Activated T-helper 2 cell treated with anti-CD3 and anti-CD28 coated beads, Interferon-gamma antibody, Interleukin-2, Interleukin-4, amounts not matched to agents 10 μg/mL and 5 μg/mL and 100 μg/mL, durations not matched to agents 14 hours and 24 hours and 36 hours (primary cell): Measurements from ENCODE around the gene MYCBPAP. TPM values are rescaled to one million over a fixed set of nuclear protein-coding genes. Genes with fewer than 3 reads are reported as not detected.
A peak's percentile ranks its signal among the peaks of the same experiment; 100 is the strongest.

Experiments
- DNase-seq: peaks from one replicate; pipeline ENCODE4 v3.0.0; 2021; ENCODE audit warnings: low spot score
- H3K27ac Mint-ChIP-seq: one replicate; pipeline ENCODE4 v1.8.0; 2021; ENCODE audit warnings: mixed read lengths
- H3K27me3 Mint-ChIP-seq: one replicate; pipeline ENCODE4 v1.8.0; 2021; ENCODE audit warnings: low read depth, mixed read lengths
- H3K36me3 Mint-ChIP-seq: one replicate; pipeline ENCODE4 v1.8.0; 2021; ENCODE audit warnings: low read depth, mixed read lengths
- H3K4me1 Mint-ChIP-seq: one replicate; pipeline ENCODE4 v1.8.0; 2021; ENCODE audit warnings: low read depth, mixed read lengths
- H3K4me3 Mint-ChIP-seq: one replicate; pipeline ENCODE4 v1.8.0; 2021; ENCODE audit warnings: low read depth, mild to moderate bottlenecking, moderate library complexity, mixed read lengths
- H3K9me3 Mint-ChIP-seq: one replicate; pipeline ENCODE4 v1.8.0; 2021; ENCODE audit warnings: mixed read lengths
- intact Hi-C: fragments of 100-400 bp; cut with micrococcal nuclease; formaldehyde crosslinking; loops from one replicate; pipeline ENCODE4 v1.15.1; 2023
- total RNA-seq: library from RNA; stranded (reverse); gene quantifications from 2 replicates; pipeline ENCODE4 v1.2.3, GENCODE V29; 2022

The MYCBPAP gene
- total RNA-seq, 1 donor from 2014 or later: 3.1 TPM

DNA sequence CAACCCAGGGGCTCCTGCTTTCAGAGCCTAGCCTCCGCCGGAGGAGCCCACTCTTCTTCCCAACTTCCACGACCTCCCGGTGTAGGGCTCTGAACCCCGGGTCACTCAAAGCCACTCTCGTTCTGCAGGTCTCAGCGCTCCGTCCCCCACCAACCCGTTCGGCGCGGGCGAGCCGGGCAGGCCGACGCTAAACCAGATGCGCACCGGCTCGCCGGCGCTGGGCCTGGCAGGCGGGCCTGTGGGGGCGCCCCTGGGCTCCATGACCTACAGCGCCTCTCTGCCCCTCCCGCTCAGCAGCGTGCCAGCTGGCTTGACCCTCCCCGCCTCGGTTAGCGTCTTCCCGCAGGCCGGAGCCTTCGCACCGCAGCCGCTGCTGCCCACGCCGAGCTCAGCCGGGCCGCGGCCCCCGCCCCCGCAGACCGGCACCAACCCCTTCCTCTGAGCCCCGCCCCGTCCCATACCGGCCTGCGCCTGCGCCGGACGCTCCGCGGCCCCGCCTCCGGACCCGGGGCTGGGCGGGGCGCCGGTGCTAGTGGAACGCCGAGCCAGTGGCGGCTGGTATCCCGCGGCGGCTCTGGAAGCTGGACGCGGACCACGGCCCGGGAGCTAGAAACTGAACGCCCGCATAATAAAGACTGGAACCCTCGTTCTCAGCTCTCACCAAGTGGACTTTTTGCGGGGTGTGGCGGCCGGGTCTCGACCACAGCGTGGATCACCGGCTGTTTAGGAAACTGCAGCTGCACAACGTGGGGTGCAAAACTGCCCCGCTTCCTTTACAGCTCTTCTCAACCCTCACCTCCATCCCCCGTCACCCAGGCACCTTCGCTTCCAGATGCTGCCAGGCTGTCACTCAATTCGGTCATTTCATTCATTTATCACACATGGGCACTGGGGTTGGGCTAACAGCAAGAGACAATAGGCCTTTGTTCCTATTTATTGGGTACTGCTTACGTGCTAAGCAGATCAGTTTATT lies 33.8 kb downstream of the MYCBPAP start:
- H3K4me1 Mint-ChIP-seq: peaks cover 12% of the 10 kb centered on the region
- H3K27ac Mint-ChIP-seq: peak overlapping the region; percentile 6
- intact Hi-C loops: loop anchor here (1.0 to 10.0 kb wide), 3 partner anchors 31 to 413 kb away; no protein-coding TSS in a partner anchor
- H3K4me3 Mint-ChIP-seq: peak overlapping the region; percentile 80
- no peaks in the 10 kb centered on the region for H3K9me3 Mint-ChIP-seq
- no peaks in the 10 kb centered on the region for H3K36me3 Mint-ChIP-seq
- peaks cover 18% of the 10 kb centered on the region for H3K27me3 Mint-ChIP-seq
- DNase-seq: peak; percentile 83

DNA sequence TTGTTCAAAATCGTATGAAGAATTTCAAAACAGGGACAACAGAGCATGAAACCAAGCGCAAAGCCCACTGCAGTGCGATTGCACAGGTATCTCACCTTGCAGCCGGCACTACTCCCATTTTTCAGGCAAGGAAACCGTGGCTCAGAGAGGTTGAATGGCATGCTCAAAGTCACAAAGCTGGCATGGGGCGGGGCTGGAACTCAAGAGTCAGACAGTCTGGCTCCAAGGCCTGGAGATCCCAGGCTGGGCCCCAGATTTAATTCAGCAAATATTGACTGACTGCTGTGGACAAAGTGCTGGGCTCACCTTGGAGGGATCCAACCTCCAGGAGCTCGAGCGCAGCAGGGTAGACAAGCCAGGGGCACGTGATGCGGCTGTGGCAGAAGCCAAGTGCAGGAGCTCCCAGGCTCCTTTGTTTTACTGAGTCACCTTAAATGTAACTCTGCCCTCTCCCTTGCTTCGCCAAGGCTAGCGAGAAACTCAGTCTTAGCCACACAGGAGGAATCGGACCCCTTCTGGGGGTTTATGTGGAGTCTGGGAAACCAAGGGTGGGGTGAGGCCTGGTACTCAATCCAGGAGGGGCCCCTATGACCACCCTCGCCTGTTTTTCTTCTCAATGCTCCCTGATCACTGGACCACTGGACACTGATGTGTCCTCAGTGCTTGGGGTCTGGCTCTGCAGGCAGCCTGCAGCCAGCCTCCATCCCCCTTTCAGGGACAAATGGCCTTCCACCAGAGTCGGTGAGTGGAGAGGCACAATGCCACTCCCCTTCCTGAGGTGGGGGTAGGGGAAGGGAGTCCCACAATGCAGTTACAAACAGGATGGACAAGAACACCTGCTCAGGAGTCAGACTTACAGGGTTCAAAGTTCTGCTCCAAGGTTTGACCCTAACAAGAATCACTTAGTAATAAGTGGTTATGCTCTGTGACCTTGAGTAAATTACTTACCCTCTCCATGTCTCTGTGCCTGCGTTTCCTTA lies 34.8 kb downstream of the MYCBPAP start:
- no peak for DNase-seq
- Mint-ChIP-seq H3K36me3 (no peaks in the 10 kb centered on the region), H3K4me3 (peak overlapping the region; percentile 73), H3K9me3 (no peaks in the 10 kb centered on the region), H3K27me3 (peaks cover 18% of the 10 kb centered on the region), H3K4me1 (peaks cover 14% of the 10 kb centered on the region), H3K27ac (no peak overlapping the region)
- intact Hi-C loops: loop anchor here (1.0 to 10.0 kb wide), 3 partner anchors 32 to 412 kb away; no protein-coding TSS in a partner anchor

DNA sequence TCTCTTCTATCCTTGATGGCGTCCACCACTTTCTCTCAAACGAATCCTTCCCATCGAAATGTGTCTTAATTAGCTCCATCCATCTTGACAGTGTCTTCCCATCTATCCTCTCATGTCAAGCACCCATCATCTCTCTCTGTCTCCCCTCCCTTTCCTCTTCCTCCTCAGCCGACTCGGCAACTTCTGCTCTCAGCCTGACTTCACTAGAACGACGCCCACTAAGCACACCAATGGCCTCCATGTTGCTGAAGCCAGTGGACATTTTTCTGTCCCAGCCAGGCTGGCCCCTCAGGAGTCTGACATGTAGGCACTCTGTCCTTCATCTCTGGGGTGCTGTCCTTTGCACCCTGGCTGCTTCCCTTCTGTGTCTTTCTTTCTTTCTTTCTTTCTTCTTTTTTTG lies 36.3 kb downstream of the MYCBPAP start:
- no peak overlapping the region for H3K27ac Mint-ChIP-seq
- intact Hi-C loops: loop anchor here (10.0 kb wide), 1 partner anchor 410 kb away; no protein-coding TSS in a partner anchor
- no peak for DNase-seq
- H3K4me1 Mint-ChIP-seq: peaks cover 14% of the 10 kb centered on the region
- H3K27me3 Mint-ChIP-seq: peaks cover 18% of the 10 kb centered on the region
- H3K4me3 Mint-ChIP-seq: no peak overlapping the region
- no peaks in the 10 kb centered on the region for H3K9me3 Mint-ChIP-seq
- no peaks in the 10 kb centered on the region for H3K36me3 Mint-ChIP-seq

DNA sequence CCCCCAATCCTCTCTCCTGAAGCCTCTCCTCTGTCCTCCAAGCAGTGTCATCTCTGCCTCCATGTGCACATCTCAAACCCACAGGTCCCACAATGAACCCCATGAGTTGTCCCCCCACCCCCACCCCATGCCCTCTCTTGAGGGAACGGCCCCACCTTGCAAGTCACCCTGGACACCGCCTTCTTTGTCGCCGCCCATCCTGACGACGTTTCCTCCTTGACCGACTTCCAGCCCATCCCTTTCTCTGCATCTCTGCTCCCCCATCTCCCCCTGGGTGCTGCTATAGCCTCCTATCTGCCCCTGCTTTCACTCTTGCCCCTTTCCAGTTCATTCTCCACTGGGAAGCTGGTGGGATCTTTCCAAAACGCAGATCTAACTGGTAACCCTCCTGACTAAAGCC lies 37.1 kb downstream of the MYCBPAP start:
- intact Hi-C loops: loop anchor here (5.0 to 10.0 kb wide), 2 partner anchors 162 to 409 kb away; partner anchors contain the start of gene ANKRD40
- DNase-seq: no peak
- Mint-ChIP-seq H3K4me1 (peaks cover 14% of the 10 kb centered on the region), H3K9me3 (no peaks in the 10 kb centered on the region), H3K27ac (no peak overlapping the region), H3K4me3 (no peak overlapping the region), H3K27me3 (peaks cover 18% of the 10 kb centered on the region), H3K36me3 (no peaks in the 10 kb centered on the region)

DNA sequence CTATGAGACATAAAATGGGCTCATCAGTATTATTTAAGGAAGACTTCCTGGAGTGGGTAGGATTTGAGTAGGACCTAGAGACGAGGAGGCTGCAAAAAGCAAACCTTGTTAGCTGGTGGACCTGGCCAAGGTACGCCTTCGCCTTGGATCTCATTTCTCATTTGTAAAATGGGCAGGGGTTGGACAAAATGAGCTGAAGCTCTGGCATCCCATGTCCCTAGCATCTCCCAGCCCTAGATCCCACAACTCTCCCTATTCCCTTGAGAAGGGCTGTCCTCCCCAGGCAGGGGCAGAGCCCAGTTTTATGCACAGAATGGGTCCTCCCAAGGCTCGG lies 38.4 kb downstream of the MYCBPAP start:
- intact Hi-C loops: loop anchor here (1.0 to 10.0 kb wide), 6 partner anchors 68 to 408 kb away; partner anchors contain the start of genes ANKRD40 and RSAD1
- DNase-seq: no peak
- Mint-ChIP-seq H3K36me3 (no peaks in the 10 kb centered on the region), H3K27ac (no peak overlapping the region), H3K4me1 (peaks cover 12% of the 10 kb centered on the region), H3K27me3 (peaks cover 18% of the 10 kb centered on the region), H3K9me3 (no peaks in the 10 kb centered on the region), H3K4me3 (no peak overlapping the region)

DNA sequence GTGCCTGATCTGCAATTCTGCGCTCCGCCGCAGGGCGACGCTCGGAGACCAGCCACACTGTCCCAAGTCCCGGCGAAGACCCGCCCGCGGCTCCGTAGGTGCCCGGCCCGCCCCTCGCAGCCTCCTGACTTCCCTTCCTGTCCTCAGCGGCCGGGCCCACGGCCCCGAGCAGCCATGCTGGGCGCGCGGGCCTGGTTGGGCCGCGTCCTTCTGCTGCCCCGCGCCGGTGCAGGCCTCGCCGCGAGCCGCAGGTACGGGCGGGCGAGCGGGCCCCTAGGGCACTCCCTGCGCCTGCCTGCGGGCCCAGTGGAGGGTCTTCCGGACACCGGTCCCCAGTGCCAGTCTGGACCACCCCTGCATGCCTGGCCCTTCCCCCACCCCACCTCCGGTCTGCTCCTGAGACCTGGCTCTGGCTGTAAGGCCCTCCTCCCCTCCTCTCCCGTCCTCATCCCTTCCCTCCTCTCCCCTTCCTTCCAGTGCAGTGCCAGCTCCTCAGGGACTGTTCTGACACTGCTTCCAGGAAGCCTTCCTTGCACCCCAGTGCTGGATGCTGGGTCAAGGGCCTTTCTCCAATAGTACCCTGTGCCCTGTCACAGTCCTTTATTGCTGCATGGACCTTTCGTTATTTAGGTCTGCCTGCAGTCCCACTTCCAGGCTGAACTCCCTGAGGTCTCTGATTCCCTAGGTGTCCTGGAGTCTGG lies 38.9 kb downstream of the MYCBPAP start, which contains the start of gene SPATA20:
Gene SPATA20 (plus strand): TSS at position 140 of the 701 bp plus-strand sequence. CDS start 35 bp downstream, at position 175.
- peak within 1 kb of the TSS; percentile 78 for H3K4me3 Mint-ChIP-seq
- peak within 1 kb of the TSS; percentile 44 for H3K27ac Mint-ChIP-seq
- DNase-seq: peak; percentile 84
- H3K36me3 Mint-ChIP-seq: no peaks in the 10 kb centered on the region
- peaks cover 18% of the 10 kb centered on the region for H3K27me3 Mint-ChIP-seq
- H3K4me1 Mint-ChIP-seq: peaks cover 10% of the 10 kb centered on the region
- no peaks in the 10 kb centered on the region for H3K9me3 Mint-ChIP-seq
- intact Hi-C loops: loop anchor here (1.0 to 10.0 kb wide), 6 partner anchors 69 to 408 kb away; partner anchors contain the start of genes ANKRD40 and RSAD1

DNA sequence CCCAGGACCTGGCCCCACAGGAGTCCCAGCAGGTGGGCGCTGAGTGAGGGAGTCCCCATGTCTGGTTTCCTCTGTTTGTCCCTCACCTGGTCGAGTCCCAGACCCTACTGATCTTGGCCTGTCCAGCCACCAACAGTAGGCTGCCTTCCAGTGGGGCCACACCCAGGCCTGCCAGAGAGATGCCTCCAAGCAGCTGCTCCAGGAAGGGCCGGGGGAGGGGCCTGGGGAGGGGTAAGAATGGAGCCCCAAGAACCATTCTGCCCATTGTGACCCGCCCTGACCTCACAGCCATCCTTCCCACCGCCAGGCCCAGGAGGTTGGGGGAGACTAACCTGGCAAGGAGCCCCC lies 39.5 kb downstream of the MYCBPAP start:
- Mint-ChIP-seq H3K9me3 (no peaks in the 10 kb centered on the region), H3K4me3 (peak overlapping the region; percentile 78), H3K27me3 (peaks cover 18% of the 10 kb centered on the region), H3K36me3 (no peaks in the 10 kb centered on the region), H3K4me1 (peaks cover 5% of the 10 kb centered on the region), H3K27ac (peak overlapping the region; percentile 44)
- intact Hi-C loops: loop anchor here (1.0 to 10.0 kb wide), 6 partner anchors 69 to 407 kb away; partner anchors contain the start of genes ANKRD40 and RSAD1
- no peak for DNase-seq

DNA sequence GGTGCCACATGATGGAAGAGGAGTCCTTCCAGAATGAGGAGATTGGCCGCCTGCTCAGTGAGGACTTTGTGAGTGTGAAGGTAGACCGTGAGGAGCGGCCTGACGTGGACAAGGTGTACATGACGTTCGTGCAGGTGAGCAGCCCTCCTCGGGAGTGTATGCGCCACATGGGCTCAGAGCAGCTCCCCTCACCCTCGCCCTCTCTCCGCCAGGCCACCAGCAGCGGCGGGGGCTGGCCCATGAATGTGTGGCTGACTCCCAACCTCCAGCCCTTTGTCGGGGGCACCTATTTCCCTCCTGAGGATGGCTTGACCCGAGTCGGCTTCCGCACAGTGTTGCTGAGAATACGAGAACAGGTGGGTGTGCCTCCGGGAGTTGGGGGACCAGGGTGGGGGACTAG lies 40.6 kb downstream of the MYCBPAP start:
- Mint-ChIP-seq H3K36me3 (no peaks in the 10 kb centered on the region), H3K4me3 (no peak overlapping the region), H3K27ac (no peak overlapping the region), H3K27me3 (peaks cover 18% of the 10 kb centered on the region), H3K9me3 (no peaks in the 10 kb centered on the region), H3K4me1 (peaks cover 5% of the 10 kb centered on the region)
- DNase-seq: no peak
- intact Hi-C loops: loop anchor here (5.0 to 10.0 kb wide), 2 partner anchors 158 to 406 kb away; partner anchors contain the start of gene ANKRD40

DNA sequence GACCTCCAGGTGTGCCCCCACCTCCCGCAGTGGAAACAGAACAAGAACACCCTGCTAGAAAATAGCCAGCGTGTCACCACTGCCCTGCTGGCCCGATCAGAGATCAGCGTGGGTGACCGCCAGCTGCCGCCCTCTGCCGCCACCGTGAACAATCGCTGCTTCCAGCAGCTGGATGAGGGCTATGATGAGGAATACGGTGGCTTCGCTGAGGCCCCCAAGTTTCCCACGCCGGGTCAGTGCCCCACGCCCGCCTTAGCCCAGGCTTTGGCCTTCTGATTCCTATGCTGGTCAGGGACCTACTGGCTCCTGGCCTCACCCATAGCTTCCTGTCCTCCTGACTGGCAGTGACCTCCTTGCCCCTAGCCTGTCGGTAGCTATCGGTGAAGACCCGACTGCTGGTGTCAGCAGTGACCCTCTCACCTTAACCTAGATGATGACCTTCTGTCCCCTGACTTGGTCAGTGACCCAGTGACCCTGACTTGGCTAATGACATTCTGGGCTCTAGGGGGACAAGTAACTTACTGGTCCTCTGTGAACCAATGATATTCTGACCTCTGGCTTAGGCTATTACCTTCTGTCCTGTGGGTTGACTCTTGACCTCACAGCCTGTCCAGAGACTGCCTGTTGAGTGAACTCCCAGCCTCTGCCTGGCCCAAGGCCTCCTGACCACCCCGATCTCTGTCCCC lies 41.2 kb downstream of the MYCBPAP start:
- H3K9me3 Mint-ChIP-seq: no peaks in the 10 kb centered on the region
- DNase-seq: no peak
- peak overlapping the region; percentile 6 for H3K4me3 Mint-ChIP-seq
- H3K27me3 Mint-ChIP-seq: peaks cover 12% of the 10 kb centered on the region
- no peak overlapping the region for H3K27ac Mint-ChIP-seq
- peaks cover 5% of the 10 kb centered on the region for H3K4me1 Mint-ChIP-seq
- H3K36me3 Mint-ChIP-seq: no peaks in the 10 kb centered on the region
- intact Hi-C loops: loop anchor here (5.0 to 10.0 kb wide), 2 partner anchors 158 to 405 kb away; partner anchors contain the start of gene ANKRD40

DNA sequence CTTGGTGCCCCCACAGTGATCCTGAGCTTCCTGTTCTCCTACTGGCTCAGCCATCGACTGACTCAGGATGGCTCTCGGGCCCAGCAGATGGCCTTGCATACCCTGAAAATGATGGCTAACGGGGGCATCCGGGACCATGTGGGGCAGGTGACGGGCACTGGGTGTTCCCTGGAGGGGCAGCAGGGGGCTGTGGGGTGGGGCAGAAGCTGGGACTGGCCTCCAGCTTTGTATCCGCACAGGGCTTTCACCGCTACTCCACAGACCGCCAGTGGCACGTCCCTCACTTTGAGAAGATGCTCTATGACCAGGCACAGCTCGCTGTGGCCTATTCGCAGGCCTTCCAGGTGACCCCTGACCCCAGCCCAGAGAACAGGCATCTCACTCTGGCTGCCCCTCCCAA lies 41.7 kb downstream of the MYCBPAP start:
- Mint-ChIP-seq H3K4me1 (peaks cover 2% of the 10 kb centered on the region), H3K4me3 (no peak overlapping the region), H3K9me3 (no peaks in the 10 kb centered on the region), H3K36me3 (no peaks in the 10 kb centered on the region), H3K27ac (no peak overlapping the region), H3K27me3 (peaks cover 10% of the 10 kb centered on the region)
- intact Hi-C loops: loop anchor here (5.0 to 10.0 kb wide), 2 partner anchors 157 to 405 kb away; partner anchors contain the start of gene ANKRD40
- no peak for DNase-seq

DNA sequence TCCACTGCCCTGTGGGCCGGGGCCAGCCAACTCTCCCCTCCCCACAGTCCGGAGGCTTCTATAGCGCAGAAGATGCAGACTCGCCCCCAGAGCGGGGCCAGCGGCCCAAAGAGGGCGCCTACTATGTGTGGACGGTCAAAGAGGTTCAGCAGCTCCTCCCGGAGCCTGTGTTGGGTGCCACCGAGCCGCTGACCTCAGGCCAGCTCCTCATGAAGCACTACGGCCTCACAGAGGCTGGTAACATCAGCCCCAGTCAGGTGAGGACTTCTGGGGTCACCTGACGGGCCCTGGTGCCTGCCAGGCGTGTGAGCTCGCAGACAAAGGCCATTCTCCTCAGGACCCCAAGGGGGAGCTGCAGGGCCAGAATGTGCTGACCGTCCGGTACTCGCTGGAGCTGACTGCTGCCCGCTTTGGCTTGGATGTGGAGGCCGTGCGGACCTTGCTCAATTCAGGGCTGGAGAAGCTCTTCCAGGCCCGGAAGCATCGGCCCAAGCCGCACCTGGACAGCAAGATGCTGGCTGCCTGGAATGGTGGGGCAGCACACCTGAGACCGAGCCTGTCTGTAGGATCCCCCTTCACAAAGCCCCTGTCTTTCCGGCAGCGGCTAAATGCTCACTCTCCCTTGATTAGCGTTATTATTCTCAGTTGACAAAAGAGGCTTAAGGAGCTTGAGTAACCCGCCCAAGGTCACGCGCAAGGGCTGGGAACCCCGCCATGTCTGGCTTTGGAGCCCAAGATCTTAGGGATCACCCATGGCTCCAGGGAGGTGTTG lies 42.6 kb downstream of the MYCBPAP start:
- no peak overlapping the region for H3K4me3 Mint-ChIP-seq
- H3K27me3 Mint-ChIP-seq: peaks cover 4% of the 10 kb centered on the region
- no peak for DNase-seq
- intact Hi-C loops: no loop called here
- H3K9me3 Mint-ChIP-seq: no peaks in the 10 kb centered on the region
- no peak overlapping the region for H3K27ac Mint-ChIP-seq
- peaks cover 2% of the 10 kb centered on the region for H3K4me1 Mint-ChIP-seq
- H3K36me3 Mint-ChIP-seq: no peaks in the 10 kb centered on the region
